Cardiac fibroblast (primary cell): ENCODE data around the gene VSIR.

Source experiments
- DNase-seq, 2 donors: peaks; one replicate each; pipeline versions ENCODE4 v3.0.0 to v3.0.0-alpha.2; 2010; ENCODE audit warnings: low read depth in 2 of 2
- H3K4me3 ChIP-seq, 2 donors: replicated peaks in 1 of 2; 1 replicate in 1 of 2; 2 replicates in 1 of 2; pipeline ENCODE4 v1.5.1; 2011; ENCODE audit warnings: low read depth in 2 of 2, low read length in 2 of 2, mild to moderate bottlenecking in 2 of 2, moderate library complexity in 1 of 2
- TF ChIP-seq, protein P1 (sequence below): IDR thresholded peaks from one replicate; pipeline ENCODE4 v1.5.1; 2011; ENCODE audit warnings: low read depth, mild to moderate bottlenecking, low read length, inconsistent platforms

Gene VSIR

DNA sequence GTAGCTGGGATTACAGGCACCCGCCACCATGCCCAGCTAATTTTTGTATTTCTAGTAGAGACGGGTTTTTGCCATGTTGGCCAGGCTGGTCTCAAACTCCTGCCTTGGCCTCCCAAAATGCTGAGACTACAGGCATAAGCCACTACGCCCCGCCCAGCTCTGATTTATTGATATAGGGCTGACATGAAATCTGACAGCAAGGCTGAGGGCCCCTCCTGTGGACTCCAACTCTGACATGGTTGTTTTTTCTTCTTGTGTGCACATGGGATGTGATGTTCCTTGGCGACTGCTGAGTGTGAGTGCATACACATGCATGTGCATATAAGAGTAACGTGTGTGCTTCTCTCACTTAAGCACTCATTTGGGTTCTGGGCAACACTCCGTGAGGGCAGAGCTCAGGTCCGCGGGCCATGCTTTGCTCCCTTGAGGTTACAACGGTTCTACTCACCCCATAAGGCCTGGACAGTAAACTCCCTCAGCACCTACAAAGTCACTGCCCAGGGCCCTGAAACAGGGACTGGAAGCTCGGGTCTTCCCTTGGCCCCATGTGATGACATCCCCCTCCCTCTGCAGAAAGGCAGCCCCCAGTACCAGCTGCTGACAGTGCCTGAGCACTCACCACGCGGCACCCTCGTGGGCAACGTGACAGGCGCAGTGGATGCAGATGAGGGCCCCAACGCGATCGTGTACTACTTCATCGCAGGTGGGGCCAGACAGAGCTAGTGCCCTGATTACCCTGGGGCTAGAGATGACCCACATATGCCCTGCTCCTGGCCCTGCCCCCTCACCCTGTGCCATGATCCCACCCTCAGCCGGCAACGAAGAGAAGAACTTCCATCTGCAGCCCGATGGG is 33.6 kb upstream of the VSIR start:
- H3K4me3 ChIP-seq, result no peak overlapping the region
- DNase-seq, result no peak
- TF ChIP-seq, protein P1, sequence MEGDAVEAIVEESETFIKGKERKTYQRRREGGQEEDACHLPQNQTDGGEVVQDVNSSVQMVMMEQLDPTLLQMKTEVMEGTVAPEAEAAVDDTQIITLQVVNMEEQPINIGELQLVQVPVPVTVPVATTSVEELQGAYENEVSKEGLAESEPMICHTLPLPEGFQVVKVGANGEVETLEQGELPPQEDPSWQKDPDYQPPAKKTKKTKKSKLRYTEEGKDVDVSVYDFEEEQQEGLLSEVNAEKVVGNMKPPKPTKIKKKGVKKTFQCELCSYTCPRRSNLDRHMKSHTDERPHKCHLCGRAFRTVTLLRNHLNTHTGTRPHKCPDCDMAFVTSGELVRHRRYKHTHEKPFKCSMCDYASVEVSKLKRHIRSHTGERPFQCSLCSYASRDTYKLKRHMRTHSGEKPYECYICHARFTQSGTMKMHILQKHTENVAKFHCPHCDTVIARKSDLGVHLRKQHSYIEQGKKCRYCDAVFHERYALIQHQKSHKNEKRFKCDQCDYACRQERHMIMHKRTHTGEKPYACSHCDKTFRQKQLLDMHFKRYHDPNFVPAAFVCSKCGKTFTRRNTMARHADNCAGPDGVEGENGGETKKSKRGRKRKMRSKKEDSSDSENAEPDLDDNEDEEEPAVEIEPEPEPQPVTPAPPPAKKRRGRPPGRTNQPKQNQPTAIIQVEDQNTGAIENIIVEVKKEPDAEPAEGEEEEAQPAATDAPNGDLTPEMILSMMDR, result no peak

DNA sequence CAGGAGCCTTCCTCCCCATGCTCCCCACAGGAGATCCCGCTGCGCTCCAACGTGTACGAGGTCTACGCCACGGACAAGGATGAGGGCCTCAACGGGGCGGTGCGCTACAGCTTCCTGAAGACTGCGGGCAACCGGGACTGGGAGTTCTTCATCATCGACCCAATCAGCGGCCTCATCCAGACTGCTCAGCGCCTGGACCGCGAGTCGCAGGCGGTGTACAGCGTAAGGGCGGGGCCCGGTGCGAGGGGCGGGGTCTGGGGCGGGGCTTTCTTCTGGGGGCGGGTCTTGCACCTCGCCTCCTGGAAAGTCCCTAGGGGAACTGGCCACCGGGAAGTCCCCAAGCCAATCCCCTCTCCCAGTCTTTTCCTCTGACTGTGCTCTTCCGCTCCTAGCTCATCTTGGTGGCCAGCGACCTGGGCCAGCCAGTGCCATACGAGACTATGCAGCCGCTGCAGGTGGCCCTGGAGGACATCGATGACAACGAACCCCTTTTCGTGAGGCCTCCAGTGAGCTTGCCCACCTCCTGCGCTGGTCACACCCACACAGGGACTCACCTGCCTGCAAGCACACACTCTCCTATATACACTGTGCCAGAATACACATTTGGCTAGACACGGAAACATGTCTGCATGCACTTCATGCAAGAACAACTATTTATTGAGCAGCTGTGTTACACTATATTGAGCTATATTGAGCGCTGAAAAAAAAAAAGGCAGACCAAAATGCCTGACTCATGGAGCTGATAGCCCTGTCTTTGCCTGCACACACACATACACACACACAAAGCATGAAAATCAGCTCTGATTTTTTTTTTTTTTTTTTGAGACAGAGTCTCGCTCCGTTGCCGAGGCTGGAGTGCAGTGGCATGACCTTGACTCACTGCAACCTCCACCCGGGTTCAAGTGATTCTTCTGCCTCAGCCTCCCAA is 32.7 kb upstream of the VSIR start:
- DNase-seq, result peak; percentile 30
- TF ChIP-seq, protein P1, result no peak
- H3K4me3 ChIP-seq, result no peak overlapping the region

DNA sequence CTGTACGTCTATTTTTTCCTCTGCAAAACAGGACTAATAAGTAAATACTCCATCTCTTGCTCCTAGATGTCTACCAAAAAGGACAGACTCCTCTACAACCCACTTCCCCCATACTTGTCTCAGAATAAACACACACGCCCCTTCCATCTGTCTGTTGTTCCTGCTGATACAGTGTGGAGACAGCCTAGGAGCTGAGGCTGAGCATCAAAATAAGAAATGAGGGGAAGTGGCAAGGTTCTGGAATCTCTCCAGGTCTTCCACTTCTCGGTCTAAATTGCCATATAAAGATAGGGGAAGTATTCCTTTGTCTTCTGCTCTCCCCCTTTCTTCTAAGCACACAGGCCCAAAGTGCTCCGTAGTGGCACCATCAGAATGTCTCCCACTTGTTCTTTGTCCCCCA is 30.8 kb upstream of the VSIR start:
- TF ChIP-seq, protein P1, result no peak
- H3K4me3 ChIP-seq, result no peak overlapping the region
- no peak for DNase-seq

DNA sequence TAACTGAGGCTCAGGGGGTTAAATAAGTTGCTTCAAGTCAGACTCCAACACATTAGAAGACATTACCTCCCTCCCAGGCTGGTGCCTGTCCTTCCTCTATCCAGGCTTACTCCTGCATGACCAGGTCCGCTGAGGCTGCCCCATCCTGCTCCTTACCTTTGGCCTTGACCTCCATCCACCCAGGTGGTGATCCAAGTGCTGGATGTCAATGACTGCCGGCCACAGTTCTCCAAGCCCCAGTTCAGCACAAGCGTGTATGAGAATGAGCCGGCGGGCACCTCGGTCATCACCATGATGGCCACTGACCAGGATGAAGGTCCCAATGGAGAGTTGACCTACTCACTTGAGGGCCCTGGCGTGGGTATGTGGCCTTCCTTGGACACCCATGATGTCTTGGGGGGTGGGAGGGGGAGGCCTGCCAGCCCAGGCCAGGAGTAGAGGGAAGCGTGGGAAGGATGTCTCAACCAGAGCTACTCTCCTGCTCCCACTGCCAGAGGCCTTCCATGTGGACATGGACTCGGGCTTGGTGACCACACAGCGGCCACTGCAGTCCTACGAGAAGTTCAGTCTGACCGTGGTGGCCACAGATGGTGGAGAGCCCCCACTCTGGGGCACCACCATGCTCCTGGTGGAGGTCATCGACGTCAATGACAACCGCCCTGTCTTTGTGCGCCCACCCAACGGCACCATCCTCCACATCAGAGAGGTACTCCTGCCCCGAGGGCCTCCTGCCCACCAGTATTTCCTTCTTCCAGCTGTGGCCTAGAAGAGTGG is 29.6 kb upstream of the VSIR start:
- no peak overlapping the region for H3K4me3 ChIP-seq
- TF ChIP-seq, protein P1, result no peak
- no peak for DNase-seq

DNA sequence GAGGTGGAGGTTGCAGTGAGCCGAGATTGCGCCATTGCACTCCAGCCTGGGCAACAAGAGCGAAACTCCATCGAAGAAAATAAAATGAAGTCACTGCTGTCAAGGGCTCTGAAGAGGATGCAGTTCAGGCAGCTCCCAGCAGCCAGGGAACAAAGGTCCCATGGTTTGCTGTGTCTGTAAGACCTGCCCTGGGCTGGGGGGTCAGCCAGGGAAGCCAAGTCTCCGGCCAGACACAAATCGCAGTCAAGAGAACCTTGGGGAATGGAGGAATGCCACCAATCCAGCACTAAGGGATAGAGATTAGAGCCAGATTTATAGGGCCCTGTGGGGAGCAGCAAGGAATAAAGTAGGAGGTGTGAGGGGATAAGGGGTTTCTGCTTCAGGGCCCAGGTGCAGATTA is 28.9 kb upstream of the VSIR start:
- H3K4me3 ChIP-seq, result no peak overlapping the region
- TF ChIP-seq, protein P1, result no peak
- DNase-seq, result no peak

DNA sequence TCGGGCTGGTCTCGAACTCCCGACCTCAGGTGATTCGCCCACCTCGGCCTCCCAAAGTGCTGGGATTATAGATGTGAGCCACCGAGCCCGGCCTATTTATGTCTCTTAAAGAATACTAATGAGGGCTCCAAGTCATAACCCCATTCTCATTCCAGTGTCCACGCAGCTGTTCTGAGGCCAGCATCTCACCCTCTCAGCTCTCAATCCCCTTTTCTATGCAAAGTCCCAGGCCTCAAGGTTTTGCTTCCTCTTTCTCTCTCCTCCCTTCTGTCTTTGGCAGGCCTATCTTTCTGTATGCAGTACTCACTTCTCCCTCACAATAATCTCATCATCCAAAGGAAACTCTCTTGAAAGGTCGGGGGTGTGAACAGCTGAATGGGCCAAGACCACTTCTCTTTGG is 28.0 kb upstream of the VSIR start:
- TF ChIP-seq, protein P1, result no peak
- no peak for DNase-seq
- H3K4me3 ChIP-seq, result no peak overlapping the region
